ENCODE measurements around the gene PARPBP. TPM values are rescaled to one million over a fixed set of nuclear protein-coding genes. Genes with fewer than 3 reads are reported as not detected.

The PARPBP gene
- total and polyA plus RNA-seq, 2 of the 8 experiments (the other 6 are each of a cell fraction or from before 2014, with no cell fraction given): 10.9 to 38.1 TPM

DNA sequence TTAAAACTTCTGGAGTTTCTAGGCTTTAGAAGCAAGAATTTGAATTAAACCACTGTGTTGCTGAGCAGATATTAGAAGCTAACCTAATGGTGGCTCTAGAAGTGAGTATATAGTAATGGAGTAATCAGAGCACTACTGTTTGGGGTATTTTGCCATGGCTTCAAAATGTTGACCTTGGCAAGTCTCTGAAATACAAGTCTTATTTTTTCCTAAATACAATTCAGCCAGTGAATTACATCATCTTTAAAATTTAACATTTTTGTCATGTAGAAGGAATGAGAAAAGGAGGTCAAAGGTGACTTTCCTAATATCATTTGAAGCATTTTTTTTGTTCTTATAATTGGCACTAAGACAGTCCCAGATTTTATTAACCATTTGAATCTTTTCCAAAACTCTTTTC, 52.5 kb downstream of the PARPBP start:
- Histone ChIP-seq H4K20me1 (replicated peaks in 1 of 2; ENCODE audit: control insufficient read depth in 1 of 2, insufficient read depth in 2 of 2, low read length in 2 of 2) (peaks cover 0 to 1% of the 10 kb centered on the region in 2 experiments), H3K36me3 (ENCODE audit: control insufficient read depth in 2 of 4, insufficient read depth in 4 of 4, low read length in 3 of 4) (no peaks in the 10 kb centered on the region; a peak in 1 of 8 replicates), H2BK15ac (ENCODE audit: low read length) (no peak overlapping the region), H2BK5ac (ENCODE audit: low read depth, low read length) (no peak overlapping the region), H3K27ac (ENCODE audit: low read depth, low read length) (no peak overlapping the region), H2AFZ (ENCODE audit: low read length) (no peak overlapping the region), H4K5ac (ENCODE audit: insufficient read length, low read depth, low read length) (no peak overlapping the region), H2BK12ac (ENCODE audit: low read depth, low read length) (no peak overlapping the region), H4K8ac (ENCODE audit: extremely low read depth, insufficient read depth, low read length) (no peak overlapping the region), H3K4me1 (replicated peaks in 1 of 4; ENCODE audit: control insufficient read depth in 3 of 4, insufficient read depth in 4 of 4, low read length in 3 of 4) (no peaks in the 10 kb centered on the region), H3K14ac (ENCODE audit: insufficient read length) (no peak overlapping the region), H4K91ac (replicated peaks; ENCODE audit: insufficient read length, low read length) (no peak overlapping the region), H3K23ac (ENCODE audit: insufficient read length) (no peak overlapping the region), H3K4me3 (ENCODE audit: extremely low read depth in 1 of 4, insufficient read depth in 2 of 4, low read depth in 3 of 4, low read length in 4 of 4) (no peak overlapping the region), H2AK5ac (ENCODE audit: low read depth, low read length) (no peak overlapping the region), H2BK20ac (ENCODE audit: low read length) (no peak overlapping the region), H2BK120ac (replicated peaks; ENCODE audit: low read depth, low read length) (no peak overlapping the region), H3K79me2 (ENCODE audit: control insufficient read depth in 1 of 2, insufficient read depth in 2 of 2, low read length in 2 of 2) (no peaks in the 10 kb centered on the region), H3K27me3 (replicated peaks in 1 of 4; ENCODE audit: control insufficient read depth in 3 of 4, extremely low read depth in 1 of 4, insufficient read depth in 3 of 4, low read length in 3 of 4) (no peaks in the 10 kb centered on the region), H3K4ac (replicated peaks; ENCODE audit: insufficient read length, low read depth, low read length) (no peak overlapping the region), H3K18ac (ENCODE audit: extremely low read depth, low read length) (no peak overlapping the region), H3K56ac (replicated peaks; ENCODE audit: insufficient read length, low read depth, low read length) (no peak overlapping the region), H3K23me2 (ENCODE audit: low read depth, low read length) (no peaks in the 10 kb centered on the region; the same call in 1 of the 2 replicates), H3K4me2 (ENCODE audit: insufficient read depth in 1 of 2, low read depth in 2 of 2, low read length in 2 of 2) (no peak overlapping the region), H3K9me3 (ENCODE audit: insufficient read depth in 2 of 2, low read depth in 1 of 2, low read length in 1 of 2) (no peaks in the 10 kb centered on the region), H3K9ac (replicated peaks in 1 of 4; ENCODE audit: extremely low read depth in 1 of 4, low read depth in 3 of 4, low read length in 3 of 4) (no peak overlapping the region), H3K79me1 (ENCODE audit: low read depth, low read length) (no peaks in the 10 kb centered on the region)
- TF ChIP-seq RXRA (IDR thresholded peaks at IDR 0.05; ENCODE audit: insufficient read depth, low read depth, low read length) (no peak), ASH2L (IDR thresholded peaks at IDR 0.05; ENCODE audit: low read length) (no peak), BACH1 (IDR thresholded peaks at IDR 0.05; ENCODE audit: low read length) (no peak), CBX5 (IDR thresholded peaks at IDR 0.05; ENCODE audit: low read depth, low read length) (no peak), SP4 (IDR thresholded peaks at IDR 0.05; ENCODE audit: low read length) (no peak), SAP30 (IDR thresholded peaks at IDR 0.05; ENCODE audit: insufficient read depth, insufficient replicate concordance, low read length) (no peak), MAFK (IDR thresholded peaks at IDR 0.05; ENCODE audit: low read depth, low read length) (no peak), TAF7 (optimal IDR thresholded peaks at IDR 0.05; ENCODE audit: borderline replicate concordance, low read depth, low read length) (no peak), KDM4A (IDR thresholded peaks at IDR 0.05; ENCODE audit: low read depth, low read length, severe bottlenecking) (no peak), EP300 (IDR thresholded peaks at IDR 0.05; ENCODE audit: borderline replicate concordance in 1 of 2, low read depth in 2 of 2, low read length in 2 of 2) (no peak), POU5F1 (IDR thresholded peaks at IDR 0.05; ENCODE audit: low read depth, low read length) (no peak), RAD21 (IDR thresholded peaks at IDR 0.05 in 1 of 2, conservative IDR thresholded peaks at IDR 0.05 in 1 of 2; ENCODE audit: low read depth in 2 of 2, low read length in 2 of 2) (no peak), KDM5A (IDR thresholded peaks at IDR 0.05; ENCODE audit: low read length) (no peak)
- FAIRE-seq (no peak), DNase-seq (ENCODE audit: low read depth in 1 of 2, low spot score in 2 of 2) (no peak)
- ChIA-PET CTCF (ENCODE audit: partially characterized antibody) (interaction anchor here (0.7 to 2.4 kb wide), 3 partner anchors 12 to 22 kb away, joined by 3 to 8 read pairs (median 4); no protein-coding TSS in a partner anchor), POLR2A (ENCODE audit: partially characterized antibody) (no interaction called here)
